OCI-LY3 (cell line): ENCODE measurements around the gene BNC2.

ENCODE experiments used
- EZH2phosphoT487 ChIP-seq: fragments of 200-600 bp; shearing (Covaris generic); IDR thresholded peaks from 2 replicates; pipeline ENCODE4 v1.6.1; 2018; ENCODE audit warnings: antibody characterized with exemption, mixed run types, low read depth
- TF ChIP-seq, protein P1 (sequence below): fragments of 200-600, 300-600 bp; sonication (generic); IDR thresholded peaks from 2 replicates; pipeline ENCODE4 v1.5.1; 2014; ENCODE audit warnings: antibody characterized with exemption, low read length, low read depth

DNA sequence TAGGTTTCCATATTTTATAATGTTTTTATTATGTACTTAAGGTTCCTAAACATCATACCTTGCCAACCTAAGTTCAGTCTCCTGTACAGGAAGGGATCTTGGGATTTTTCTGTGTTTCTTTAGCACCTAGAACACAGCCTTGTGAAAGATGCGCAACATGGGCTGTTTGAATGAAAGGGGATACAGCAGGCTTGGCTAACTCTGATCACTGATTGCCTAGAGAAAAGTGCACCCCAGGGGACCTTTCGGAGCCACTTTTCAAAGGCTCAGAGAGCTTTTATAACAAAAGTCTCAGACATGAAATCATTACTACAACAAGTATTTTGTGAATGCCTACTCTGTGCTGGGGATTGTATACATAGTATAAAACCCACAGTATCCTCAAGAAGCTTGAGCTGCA lies 261.6 kb downstream of the BNC2 start:
- TF ChIP-seq, protein P1, sequence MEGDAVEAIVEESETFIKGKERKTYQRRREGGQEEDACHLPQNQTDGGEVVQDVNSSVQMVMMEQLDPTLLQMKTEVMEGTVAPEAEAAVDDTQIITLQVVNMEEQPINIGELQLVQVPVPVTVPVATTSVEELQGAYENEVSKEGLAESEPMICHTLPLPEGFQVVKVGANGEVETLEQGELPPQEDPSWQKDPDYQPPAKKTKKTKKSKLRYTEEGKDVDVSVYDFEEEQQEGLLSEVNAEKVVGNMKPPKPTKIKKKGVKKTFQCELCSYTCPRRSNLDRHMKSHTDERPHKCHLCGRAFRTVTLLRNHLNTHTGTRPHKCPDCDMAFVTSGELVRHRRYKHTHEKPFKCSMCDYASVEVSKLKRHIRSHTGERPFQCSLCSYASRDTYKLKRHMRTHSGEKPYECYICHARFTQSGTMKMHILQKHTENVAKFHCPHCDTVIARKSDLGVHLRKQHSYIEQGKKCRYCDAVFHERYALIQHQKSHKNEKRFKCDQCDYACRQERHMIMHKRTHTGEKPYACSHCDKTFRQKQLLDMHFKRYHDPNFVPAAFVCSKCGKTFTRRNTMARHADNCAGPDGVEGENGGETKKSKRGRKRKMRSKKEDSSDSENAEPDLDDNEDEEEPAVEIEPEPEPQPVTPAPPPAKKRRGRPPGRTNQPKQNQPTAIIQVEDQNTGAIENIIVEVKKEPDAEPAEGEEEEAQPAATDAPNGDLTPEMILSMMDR: no peak
- no peak for TF ChIP-seq EZH2phosphoT487
